ENCODE data around the gene ITLN2. TPM values are rescaled to one million over a fixed set of nuclear protein-coding genes. Genes with fewer than 3 reads are reported as not detected.

Gene ITLN2
- total RNA-seq, 1 experiment from 2014 or later, result 2.4 TPM

- no peak overlapping the region for H2BK5ac ChIP-seq (ENCODE audit: insufficient read length, low read length)
- H3K27me3 Mint-ChIP-seq (ENCODE audit: low read depth), result peaks cover 2% of the 10 kb centered on the region
- H3K18ac ChIP-seq (ENCODE audit: insufficient read length, low read depth, low read length), result no peak overlapping the region
- H2AK5ac ChIP-seq (ENCODE audit: insufficient read length, low read length), result no peak overlapping the region
- H3K23me2 ChIP-seq (ENCODE audit: insufficient read length, low read depth, low read length, poor library complexity, severe bottlenecking), result no peaks in the 10 kb centered on the region
- no peak overlapping the region for H3K9ac ChIP-seq (ENCODE audit: extremely low read depth, insufficient read length, low read length)
- no peak overlapping the region for H3K27ac Mint-ChIP-seq
- H3K4me1 ChIP-seq (ENCODE audit: insufficient read depth, low read length), result no peaks in the 10 kb centered on the region
- TF ChIP-seq, protein P1, sequence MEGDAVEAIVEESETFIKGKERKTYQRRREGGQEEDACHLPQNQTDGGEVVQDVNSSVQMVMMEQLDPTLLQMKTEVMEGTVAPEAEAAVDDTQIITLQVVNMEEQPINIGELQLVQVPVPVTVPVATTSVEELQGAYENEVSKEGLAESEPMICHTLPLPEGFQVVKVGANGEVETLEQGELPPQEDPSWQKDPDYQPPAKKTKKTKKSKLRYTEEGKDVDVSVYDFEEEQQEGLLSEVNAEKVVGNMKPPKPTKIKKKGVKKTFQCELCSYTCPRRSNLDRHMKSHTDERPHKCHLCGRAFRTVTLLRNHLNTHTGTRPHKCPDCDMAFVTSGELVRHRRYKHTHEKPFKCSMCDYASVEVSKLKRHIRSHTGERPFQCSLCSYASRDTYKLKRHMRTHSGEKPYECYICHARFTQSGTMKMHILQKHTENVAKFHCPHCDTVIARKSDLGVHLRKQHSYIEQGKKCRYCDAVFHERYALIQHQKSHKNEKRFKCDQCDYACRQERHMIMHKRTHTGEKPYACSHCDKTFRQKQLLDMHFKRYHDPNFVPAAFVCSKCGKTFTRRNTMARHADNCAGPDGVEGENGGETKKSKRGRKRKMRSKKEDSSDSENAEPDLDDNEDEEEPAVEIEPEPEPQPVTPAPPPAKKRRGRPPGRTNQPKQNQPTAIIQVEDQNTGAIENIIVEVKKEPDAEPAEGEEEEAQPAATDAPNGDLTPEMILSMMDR (conservative IDR thresholded peaks at IDR 0.05), result no peak
- H3K4ac ChIP-seq (ENCODE audit: low read depth, low read length), result no peak overlapping the region
- H4K5ac ChIP-seq (ENCODE audit: insufficient read length, low read depth, low read length), result no peak overlapping the region
- no peaks in the 10 kb centered on the region for H3K79me2 ChIP-seq (ENCODE audit: insufficient read depth, low read length)
- no peak overlapping the region for H2AFZ ChIP-seq (ENCODE audit: low read length)
- H3K79me1 ChIP-seq (ENCODE audit: insufficient read depth, low read depth, low read length, poor library complexity, severe bottlenecking), result no peaks in the 10 kb centered on the region
- peaks cover 23 to 25% of the 10 kb centered on the region in 2 experiments for H3K4me1 Mint-ChIP-seq
- no peak overlapping the region for H3K27ac ChIP-seq (ENCODE audit: insufficient read length, low read depth, low read length)
- H2BK12ac ChIP-seq (ENCODE audit: insufficient read length, low read depth, low read length), result no peak overlapping the region
- H3K56ac ChIP-seq (ENCODE audit: insufficient read length, low read depth, low read length), result no peak overlapping the region
- no peak overlapping the region for H3K4me3 Mint-ChIP-seq
- H3T11ph ChIP-seq (ENCODE audit: low read length), result no peak overlapping the region
- DNase-seq, result no peak
- no peak overlapping the region for H2BK120ac ChIP-seq (ENCODE audit: low read depth, low read length, poor library complexity, severe bottlenecking)
- no peaks in the 10 kb centered on the region for H3K9me3 Mint-ChIP-seq
- WGBS (ENCODE audit: extremely low coverage, insufficient read length, low lambda C conversion rate), result no CpG with 5 or more reads among the region's 6 CpGs
- no peak overlapping the region for H4K8ac ChIP-seq (replicated peaks; ENCODE audit: insufficient read length, low read depth, low read length)
- H2BK20ac ChIP-seq (ENCODE audit: low read depth, low read length, poor library complexity, severe bottlenecking), result no peak overlapping the region
- H3K14ac ChIP-seq (ENCODE audit: insufficient read depth, low read length), result no peak overlapping the region
- H3K27me3 ChIP-seq (ENCODE audit: insufficient read depth, low read length), result no peaks in the 10 kb centered on the region
- H3K36me3 Mint-ChIP-seq (ENCODE audit: insufficient read depth in 1 of 3, low read depth in 3 of 3), result no peaks in the 10 kb centered on the region
- no peak overlapping the region for H4K91ac ChIP-seq (ENCODE audit: insufficient read length, low read depth, low read length)
- no peaks in the 10 kb centered on the region for H4K20me1 ChIP-seq (ENCODE audit: control insufficient read depth, insufficient read depth, insufficient read length)
- no peak overlapping the region for H2BK15ac ChIP-seq (ENCODE audit: low read depth, low read length)
- H3K4me2 ChIP-seq (ENCODE audit: insufficient read depth, insufficient read length, low read length), result no peak overlapping the region
- H3K9me3 ChIP-seq (ENCODE audit: control insufficient read depth, low read depth, low read length), result no peaks in the 10 kb centered on the region
- no peak overlapping the region for H3K23ac ChIP-seq (ENCODE audit: insufficient read length, low read depth, low read length)
Observed at GRCh38 chr1:160910170-160910750, 44.3 kb downstream of the ITLN2 start.
